Trophoblast cell (in vitro differentiated cells and primary cell): ENCODE data around the gene IRX4.
"Not testable (repeated sequence)": the region's sequence is repeated elsewhere in the genome, so short reads cannot be mapped to it uniquely, and the experiment has no call there.

Experiments used
- DNase-seq, 2 donors: peaks; one replicate each; pipeline ENCODE4 v3.0.0-alpha.2; 2016
- H2AFZ ChIP-seq: 2 replicates; pipeline ENCODE4 v1.6.1; 2013; ENCODE audit warnings: low read length, moderate library complexity, mild to moderate bottlenecking; ENCODE audit not compliant: insufficient read depth, poor library complexity
- H2AK5ac ChIP-seq: 2 replicates; pipeline ENCODE4 v1.6.1; 2013; ENCODE audit warnings: mild to moderate bottlenecking, low read length
- H2BK120ac ChIP-seq: 2 replicates; pipeline ENCODE4 v1.6.1; 2013; ENCODE audit warnings: low read length, mild to moderate bottlenecking, moderate library complexity; ENCODE audit not compliant: insufficient read depth, poor library complexity
- H2BK12ac ChIP-seq: 2 replicates; pipeline ENCODE4 v1.6.1; 2013; ENCODE audit warnings: mild to moderate bottlenecking, low read length, moderate library complexity
- H2BK5ac ChIP-seq: 2 replicates; pipeline ENCODE4 v1.6.1; 2013; ENCODE audit warnings: low read length, low read depth, moderate library complexity, mild to moderate bottlenecking; ENCODE audit not compliant: poor library complexity
- H3K14ac ChIP-seq: 2 replicates; pipeline ENCODE4 v1.6.1; 2013; ENCODE audit warnings: mild to moderate bottlenecking, low read length
- H3K18ac ChIP-seq: 2 replicates; pipeline ENCODE4 v1.6.1; 2013; ENCODE audit warnings: mild to moderate bottlenecking, low read length
- H3K23ac ChIP-seq: 2 replicates; pipeline ENCODE4 v1.6.1; 2013; ENCODE audit warnings: low read length
- H3K27ac ChIP-seq: 2 replicates; pipeline ENCODE4 v1.5.1; 2013; ENCODE audit warnings: low read depth, mild to moderate bottlenecking, inconsistent platforms, low read length, moderate library complexity
- H3K27me3 ChIP-seq: 2 replicates; pipeline ENCODE4 v1.6.1; 2013; ENCODE audit warnings: inconsistent platforms, mild to moderate bottlenecking, low read length, moderate library complexity; ENCODE audit not compliant: insufficient read depth
- H3K36me3 ChIP-seq, 2 experiments: 1 replicate in 1 of 2; 2 replicates in 1 of 2; pipeline ENCODE4 v1.6.1; 2013; ENCODE audit warnings: low read length in 2 of 2, mild to moderate bottlenecking in 2 of 2, moderate library complexity in 1 of 2; ENCODE audit not compliant: insufficient read depth in 2 of 2, control insufficient read depth in 1 of 2
- H3K4ac ChIP-seq: 2 replicates; pipeline ENCODE4 v1.6.1; 2013; ENCODE audit warnings: low read depth, mild to moderate bottlenecking, low read length, moderate library complexity
- H3K4me1 ChIP-seq, 2 experiments: 1 replicate in 1 of 2; 2 replicates in 1 of 2; pipeline ENCODE4 v1.6.1; 2013; ENCODE audit warnings: low read length in 2 of 2, mild to moderate bottlenecking in 2 of 2, moderate library complexity in 1 of 2; ENCODE audit not compliant: insufficient read depth in 2 of 2, control insufficient read depth in 1 of 2
- H3K4me2 ChIP-seq: 2 replicates; pipeline ENCODE4 v1.6.1; 2013; ENCODE audit warnings: inconsistent platforms, mild to moderate bottlenecking, low read length, moderate library complexity
- H3K4me3 ChIP-seq: 2 replicates; pipeline ENCODE4 v1.5.1; 2013; ENCODE audit warnings: mild to moderate bottlenecking, low read depth, low read length, inconsistent platforms
- H3K79me1 ChIP-seq: one replicate; pipeline ENCODE4 v1.6.1; 2013; ENCODE audit warnings: low read length
- H3K79me2 ChIP-seq: 2 replicates; pipeline ENCODE4 v1.6.1; 2013; ENCODE audit warnings: low read length, mild to moderate bottlenecking; ENCODE audit not compliant: control insufficient read depth, insufficient read depth, poor library complexity
- H3K9ac ChIP-seq: 2 replicates; pipeline ENCODE4 v1.6.1; 2013; ENCODE audit warnings: mild to moderate bottlenecking, low read length
- H3K9me3 ChIP-seq: 2 replicates; pipeline ENCODE4 v1.6.1; 2013; ENCODE audit warnings: low read depth, mild to moderate bottlenecking, control low read depth, inconsistent platforms, low read length; ENCODE audit not compliant: insufficient read depth
- H4K12ac ChIP-seq: 2 replicates; pipeline ENCODE4 v1.6.1; 2013; ENCODE audit warnings: low read depth, mild to moderate bottlenecking, low read length, moderate library complexity
- H4K8ac ChIP-seq: 2 replicates; pipeline ENCODE4 v1.6.1; 2013; ENCODE audit warnings: low read depth, mild to moderate bottlenecking, low read length, moderate library complexity
- H4K91ac ChIP-seq: one replicate; pipeline ENCODE4 v1.6.1; 2013; ENCODE audit warnings: low read depth, mild to moderate bottlenecking, low read length, moderate library complexity
- WGBS: extraction: QIAGEN DNeasy Blood & Tissue Kit; methylation state at CpG from one replicate; pipeline ENCODE4 v1.1.7; 2013; ENCODE audit warnings: missing lambda C conversion rate; ENCODE audit not compliant: insufficient read length, insufficient coverage; ENCODE audit errors: extremely low coverage; 5-methylcytosine and 5-hydroxymethylcytosine counted together

Gene IRX4

DNA sequence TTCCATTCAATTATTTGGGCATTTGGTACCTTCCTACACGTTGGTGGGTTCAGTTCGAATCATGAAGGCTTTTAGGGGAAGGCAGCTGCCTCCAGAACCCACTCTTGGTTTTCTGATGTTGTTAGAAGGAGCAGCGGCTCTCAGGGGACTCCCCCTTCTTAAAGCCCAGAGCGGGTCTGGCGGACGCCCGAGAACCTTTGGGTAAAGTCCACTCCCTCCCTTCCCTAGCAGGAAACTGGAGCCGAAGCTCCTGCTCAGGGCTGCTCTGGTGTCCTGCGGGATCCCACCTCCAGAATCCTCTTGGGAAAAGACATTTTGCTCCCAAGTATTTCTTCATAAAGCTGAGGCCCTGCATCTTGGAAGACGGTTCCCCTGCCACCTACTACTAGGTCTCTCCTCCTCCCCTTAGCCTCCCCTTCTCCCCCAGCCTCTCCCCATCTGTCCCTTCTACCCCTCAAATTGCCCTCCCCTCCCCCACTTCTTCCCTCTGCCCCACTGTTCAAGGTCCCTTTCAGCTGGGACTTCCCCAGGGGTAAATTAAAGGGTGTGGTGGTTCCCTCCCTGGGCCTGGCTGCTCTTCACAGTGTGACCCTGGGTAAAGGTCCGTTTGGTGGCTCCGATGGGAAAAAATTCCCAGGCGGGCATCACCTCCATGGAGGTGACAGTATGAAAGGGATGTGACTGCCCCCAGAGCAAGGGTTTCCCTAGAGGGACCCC, 9.3 kb downstream of the IRX4 start:
- no peak for DNase-seq
- peaks cover 2 to 5% of the 10 kb centered on the region in 2 experiments for H3K4me1 ChIP-seq
- no peak overlapping the region for H4K8ac ChIP-seq
- H4K12ac ChIP-seq: no peak overlapping the region
- H3K36me3 ChIP-seq: no peaks in the 10 kb centered on the region
- no peak overlapping the region for H3K4me3 ChIP-seq
- peaks cover 52% of the 10 kb centered on the region for H3K27me3 ChIP-seq
- H3K79me2 ChIP-seq: no peaks in the 10 kb centered on the region
- no peak overlapping the region for H3K9ac ChIP-seq
- H3K23ac ChIP-seq: no peak overlapping the region
- no peak overlapping the region for H2AK5ac ChIP-seq
- peaks cover 22% of the 10 kb centered on the region for H3K9me3 ChIP-seq
- H2BK5ac ChIP-seq: no peak overlapping the region
- no peak overlapping the region for H3K4me2 ChIP-seq
- no peak overlapping the region for H2AFZ ChIP-seq
- H3K18ac ChIP-seq: no peak overlapping the region
- no peak overlapping the region for H3K27ac ChIP-seq
- no CpG with 5 or more reads among the region's 13 CpGs for WGBS
- no peaks in the 10 kb centered on the region for H3K79me1 ChIP-seq
- H2BK120ac ChIP-seq: no peak overlapping the region
- no peak overlapping the region for H3K14ac ChIP-seq
- H2BK12ac ChIP-seq: no peak overlapping the region
- H4K91ac ChIP-seq: no peak overlapping the region
- no peak overlapping the region for H3K4ac ChIP-seq

DNA sequence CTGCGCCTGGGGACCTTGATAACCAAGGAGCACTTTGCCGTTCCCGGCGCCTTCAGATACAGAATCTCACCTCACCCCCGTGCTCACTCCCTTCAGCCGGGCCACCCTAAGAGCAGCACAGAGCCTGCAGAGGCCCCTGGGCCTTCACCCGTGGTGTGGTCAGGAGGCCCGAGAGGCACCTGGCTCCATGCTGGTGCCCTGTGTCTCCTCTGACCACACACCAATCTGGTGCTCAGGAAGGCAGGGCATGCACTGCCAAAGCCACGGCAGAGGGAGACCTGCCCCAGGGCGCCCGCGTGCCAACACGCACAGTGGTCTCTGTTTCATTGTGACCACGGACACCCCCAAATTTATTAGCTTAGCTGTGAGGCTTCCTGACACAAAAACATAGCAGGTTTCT, 11.3 kb downstream of the IRX4 start:
- Histone ChIP-seq H3K27me3 (peaks cover 32% of the 10 kb centered on the region), H3K4me1 (peaks cover 0 to 2% of the 10 kb centered on the region in 2 experiments), H2AK5ac (no peak overlapping the region), H2BK5ac (no peak overlapping the region), H3K4me3 (no peak overlapping the region), H3K18ac (no peak overlapping the region), H4K91ac (no peak overlapping the region), H4K8ac (no peak overlapping the region), H3K36me3 (no peaks in the 10 kb centered on the region), H3K27ac (no peak overlapping the region), H3K79me2 (no peaks in the 10 kb centered on the region), H2AFZ (no peak overlapping the region), H4K12ac (no peak overlapping the region), H3K9ac (no peak overlapping the region), H3K79me1 (no peaks in the 10 kb centered on the region), H3K4ac (no peak overlapping the region), H2BK120ac (no peak overlapping the region), H3K14ac (no peak overlapping the region), H3K4me2 (no peak overlapping the region), H3K23ac (no peak overlapping the region), H3K9me3 (peaks cover 19% of the 10 kb centered on the region), H2BK12ac (no peak overlapping the region)
- no CpG with 5 or more reads among the region's 14 CpGs for WGBS
- no peak for DNase-seq

DNA sequence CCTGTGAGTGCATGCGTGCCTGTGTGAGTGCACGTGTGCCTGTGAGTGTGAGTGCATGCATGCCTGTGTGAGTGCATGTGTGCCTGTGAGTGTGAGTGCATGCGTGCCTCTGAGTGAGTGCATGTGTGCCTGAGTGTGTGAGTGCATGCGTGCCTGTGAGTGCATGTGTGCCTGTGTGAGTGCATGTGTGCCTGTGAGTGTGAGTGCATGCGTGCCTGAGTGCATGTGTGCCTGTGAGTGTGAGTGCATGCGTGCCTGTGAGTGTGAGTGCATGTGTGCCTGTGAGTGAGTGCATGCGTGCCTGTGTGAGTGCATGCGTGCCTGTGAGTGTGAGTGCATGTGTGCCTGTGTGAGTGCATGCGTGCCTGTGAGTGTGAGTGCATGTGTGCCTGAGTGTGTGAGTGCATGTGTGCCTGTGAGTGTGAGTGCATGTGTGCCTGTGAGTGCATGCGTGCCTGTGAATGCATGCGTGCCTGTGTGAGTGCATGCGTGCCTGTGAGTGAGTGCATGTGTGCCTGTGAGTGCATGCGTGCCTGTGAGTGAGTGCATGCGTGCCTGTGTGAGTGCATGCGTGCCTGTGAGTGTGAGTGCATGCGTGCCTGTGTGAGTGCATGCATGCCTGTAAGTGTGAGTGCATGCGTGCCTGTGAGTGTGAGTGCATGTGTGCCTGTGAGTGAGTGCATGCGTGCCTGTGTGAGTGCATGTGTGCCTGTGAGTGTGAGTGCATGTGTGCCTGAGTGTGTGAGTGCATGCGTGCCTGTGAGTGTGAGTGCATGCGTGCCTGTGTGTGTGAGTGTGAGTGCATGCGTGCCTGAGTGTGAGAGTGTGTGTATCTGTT, 12.1 kb downstream of the IRX4 start:
- H3K79me1 ChIP-seq, H2AK5ac ChIP-seq, H4K91ac ChIP-seq, H2BK120ac ChIP-seq, H3K4me1 ChIP-seq, H3K14ac ChIP-seq, H3K4me2 ChIP-seq, H3K79me2 ChIP-seq, DNase-seq, H2BK5ac ChIP-seq, H3K36me3 ChIP-seq, H4K8ac ChIP-seq, H4K12ac ChIP-seq, H2AFZ ChIP-seq, H3K27ac ChIP-seq, H2BK12ac ChIP-seq, H3K4ac ChIP-seq, H3K9ac ChIP-seq, H3K18ac ChIP-seq, H3K23ac ChIP-seq: not testable (repeated sequence)
- peaks cover 25% of the 10 kb centered on the region for H3K27me3 ChIP-seq
- peak overlapping the region; percentile 55 for H3K4me3 ChIP-seq
- peaks cover 18% of the 10 kb centered on the region for H3K9me3 ChIP-seq
- WGBS: no CpG with 5 or more reads among the region's 21 CpGs

DNA sequence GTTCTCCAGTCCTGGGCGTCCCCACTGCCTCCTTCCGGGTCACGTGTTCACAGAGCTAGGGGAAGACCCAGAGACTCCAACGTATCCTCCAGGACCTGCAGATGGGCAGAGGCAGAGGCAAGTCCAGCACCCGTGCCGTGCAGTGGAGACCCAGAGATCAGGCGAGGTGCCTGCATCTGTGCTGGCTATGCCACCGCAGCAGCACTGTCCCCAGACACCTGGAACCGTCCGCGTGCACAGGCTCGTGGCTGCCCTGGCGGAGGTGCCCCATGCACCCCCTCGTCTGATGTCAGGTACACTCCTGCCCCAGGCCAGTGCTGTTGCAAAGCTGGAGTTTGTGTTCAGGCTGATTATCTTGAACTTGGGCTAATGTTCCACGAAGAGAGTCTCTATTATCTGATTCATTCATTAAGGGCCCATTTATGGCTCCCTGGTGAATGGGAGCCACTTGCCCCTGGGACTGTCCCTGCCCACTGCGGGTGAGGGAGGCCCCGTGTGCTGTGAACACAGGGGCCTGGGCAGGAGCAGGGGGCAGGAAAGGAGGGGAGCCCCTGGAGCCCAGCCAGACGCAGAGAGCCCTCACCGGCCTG, 13.7 kb downstream of the IRX4 start:
- no peaks in the 10 kb centered on the region for H3K79me2 ChIP-seq
- H2BK5ac ChIP-seq: no peak overlapping the region
- no peak overlapping the region for H3K23ac ChIP-seq
- no peak overlapping the region for H2AK5ac ChIP-seq
- no peak overlapping the region for H4K91ac ChIP-seq
- no peak overlapping the region for H2BK12ac ChIP-seq
- no peak overlapping the region for H3K4me3 ChIP-seq
- H4K8ac ChIP-seq: no peak overlapping the region
- H3K18ac ChIP-seq: no peak overlapping the region
- H3K9me3 ChIP-seq: peaks cover 15% of the 10 kb centered on the region
- H3K79me1 ChIP-seq: peaks cover 4% of the 10 kb centered on the region
- no peak overlapping the region for H2BK120ac ChIP-seq
- no peak overlapping the region for H3K14ac ChIP-seq
- no peak overlapping the region for H3K4me2 ChIP-seq
- H3K36me3 ChIP-seq: no peaks in the 10 kb centered on the region
- no peak for DNase-seq
- peaks cover 16% of the 10 kb centered on the region in 2 experiments for H3K4me1 ChIP-seq
- WGBS: no CpG with 5 or more reads among the region's 19 CpGs
- H3K27ac ChIP-seq: no peak overlapping the region
- no peak overlapping the region for H2AFZ ChIP-seq
- no peak overlapping the region for H4K12ac ChIP-seq
- no peak overlapping the region for H3K4ac ChIP-seq
- peaks cover 9% of the 10 kb centered on the region for H3K27me3 ChIP-seq
- no peak overlapping the region for H3K9ac ChIP-seq
